ELF-1 (cell line): ENCODE results near the gene INSYN2B.
"Not testable (repeated sequence)": the region's sequence is repeated elsewhere in the genome, so short reads cannot be mapped to it uniquely, and the experiment has no call there.

Experiments
- DNase-seq: peaks from one replicate; pipeline ENCODE4 v3.0.0-alpha.2; 2016; ENCODE audit warnings: low read depth, low spot score

The INSYN2B gene

DNA sequence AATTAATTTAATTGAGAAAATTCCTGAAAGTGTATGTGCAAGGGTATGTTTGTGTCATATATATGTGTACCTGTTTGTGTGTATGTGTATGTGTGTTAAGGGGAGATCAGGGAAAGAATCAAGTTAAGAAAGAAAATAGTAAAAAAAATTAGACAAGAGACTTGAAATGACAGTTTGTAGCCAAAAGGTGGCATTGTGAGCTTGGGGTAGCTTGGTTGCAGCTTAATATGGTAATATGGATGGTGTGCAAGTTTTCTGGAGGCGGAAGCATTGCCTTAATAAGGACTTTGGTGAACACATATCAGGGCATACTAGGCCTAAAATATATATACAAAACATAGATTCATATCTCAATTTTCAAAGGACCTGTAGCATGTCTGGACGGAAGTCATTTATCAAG lies 129.9 kb downstream of the INSYN2B start:
- no peak for DNase-seq

DNA sequence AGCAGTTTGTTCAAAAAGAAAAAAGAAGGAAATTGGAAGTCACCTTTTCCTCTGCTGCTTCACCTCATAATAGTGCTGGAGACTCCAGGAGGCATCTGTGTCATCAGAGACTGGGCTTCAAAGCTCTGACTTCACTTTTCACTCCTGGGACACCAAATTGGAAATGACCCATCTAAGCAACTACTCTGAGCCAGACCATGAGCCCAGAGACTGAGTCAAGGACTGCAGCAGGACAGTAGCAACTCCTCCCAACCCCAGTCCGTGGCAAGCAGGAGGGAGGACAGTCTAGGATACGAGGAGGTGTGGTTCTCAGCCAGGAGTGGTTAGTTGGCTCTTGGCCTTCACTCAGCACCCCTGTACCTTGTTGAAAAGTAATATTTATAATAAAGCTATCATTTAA lies 131.5 kb downstream of the INSYN2B start:
- no peak for DNase-seq

DNA sequence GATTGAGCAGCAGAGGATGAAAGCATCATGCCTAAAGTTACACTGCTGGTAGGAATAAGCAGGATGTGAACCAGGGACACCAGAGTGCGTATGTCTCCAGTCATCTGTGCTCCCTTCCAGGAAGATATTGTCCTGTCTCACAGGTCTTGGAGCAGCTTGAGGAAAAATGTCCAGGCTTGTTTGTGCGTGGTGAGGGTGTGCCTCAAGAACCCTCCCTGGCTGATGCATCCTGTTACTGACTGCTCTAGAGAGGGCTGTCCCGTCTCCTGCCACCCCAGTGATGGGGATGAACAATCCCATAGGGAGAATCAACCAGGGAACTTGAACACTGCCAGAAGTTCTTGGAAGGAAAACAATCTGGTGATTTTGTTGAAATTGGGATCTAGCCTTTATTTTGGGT lies 132.0 kb downstream of the INSYN2B start:
- DNase-seq: no peak

DNA sequence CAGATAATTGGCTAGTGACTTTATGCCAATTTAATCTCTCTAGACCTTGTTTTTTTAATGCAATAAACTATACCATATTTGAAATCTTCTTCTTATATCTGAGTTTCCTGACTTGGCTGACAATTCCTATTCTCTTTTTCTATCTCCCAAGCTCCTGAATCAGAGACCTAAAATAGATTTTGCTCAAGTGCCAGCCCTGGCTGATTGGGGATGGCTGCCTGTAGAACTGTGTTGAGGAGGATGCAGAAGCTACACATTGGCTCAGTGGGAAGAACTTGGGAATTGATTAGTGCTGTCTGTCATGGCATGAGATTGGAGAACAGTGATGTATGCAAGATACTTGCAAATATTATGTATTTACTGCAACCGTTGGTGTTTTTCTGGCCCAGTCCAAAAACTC lies 132.8 kb downstream of the INSYN2B start:
- no peak for DNase-seq

DNA sequence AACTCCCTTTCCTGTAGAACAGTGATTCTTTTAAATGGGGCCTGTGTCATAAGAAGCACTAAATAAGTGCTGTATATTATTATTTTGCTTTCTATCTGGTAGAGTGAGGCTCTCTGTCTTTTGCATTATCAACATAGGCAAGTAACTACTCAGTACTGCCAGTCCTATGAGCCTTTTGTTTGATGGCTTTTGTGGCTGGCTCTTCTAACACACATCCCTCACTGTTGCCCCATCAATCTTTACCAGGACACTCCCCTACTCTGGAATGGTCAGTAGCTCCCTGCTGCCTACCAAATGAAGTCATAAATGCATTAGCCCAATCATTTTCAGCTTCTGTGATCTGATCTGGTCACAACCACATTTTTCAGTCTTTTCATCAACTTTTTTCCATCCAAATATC lies 137.6 kb downstream of the INSYN2B start:
- no peak for DNase-seq

DNA sequence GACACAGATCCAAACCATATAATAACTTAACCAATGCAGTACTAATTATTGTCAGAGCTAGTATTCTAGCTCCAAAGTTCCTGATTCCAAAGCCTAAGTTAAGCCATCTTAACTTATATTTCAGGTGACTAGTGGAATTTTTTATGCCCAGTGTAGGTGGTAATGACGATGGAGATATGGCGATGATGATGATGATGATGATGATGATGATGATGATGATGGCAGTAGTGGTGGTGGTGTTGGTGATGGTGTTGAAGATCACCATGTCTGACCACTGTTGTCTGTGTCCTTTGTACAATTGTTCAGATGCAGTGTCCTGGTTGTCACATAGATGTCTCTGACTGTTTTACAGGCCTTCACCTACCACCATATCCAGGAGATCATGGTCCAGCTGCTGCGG lies 139.9 kb downstream of the INSYN2B start:
- no peak for DNase-seq

DNA sequence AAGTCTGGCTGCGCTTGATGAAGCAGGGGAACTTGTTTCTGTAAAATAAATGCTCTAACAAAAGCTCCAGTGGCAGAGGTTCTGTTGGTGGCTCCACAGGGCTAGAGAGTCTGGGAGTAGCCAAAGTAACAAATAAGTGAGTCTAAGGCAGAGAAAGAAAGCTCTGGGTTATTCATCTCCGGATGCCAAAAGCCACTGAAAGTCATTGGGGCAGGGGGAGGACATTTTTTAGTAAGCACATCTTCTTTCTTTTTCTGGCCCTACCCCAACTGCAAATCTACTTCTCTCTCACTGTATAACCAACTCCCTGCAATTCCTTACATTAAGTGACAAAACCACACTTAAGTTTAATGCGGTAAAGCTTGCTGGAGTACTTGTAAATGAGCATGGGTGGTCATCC lies 141.6 kb downstream of the INSYN2B start:
- no peak for DNase-seq

DNA sequence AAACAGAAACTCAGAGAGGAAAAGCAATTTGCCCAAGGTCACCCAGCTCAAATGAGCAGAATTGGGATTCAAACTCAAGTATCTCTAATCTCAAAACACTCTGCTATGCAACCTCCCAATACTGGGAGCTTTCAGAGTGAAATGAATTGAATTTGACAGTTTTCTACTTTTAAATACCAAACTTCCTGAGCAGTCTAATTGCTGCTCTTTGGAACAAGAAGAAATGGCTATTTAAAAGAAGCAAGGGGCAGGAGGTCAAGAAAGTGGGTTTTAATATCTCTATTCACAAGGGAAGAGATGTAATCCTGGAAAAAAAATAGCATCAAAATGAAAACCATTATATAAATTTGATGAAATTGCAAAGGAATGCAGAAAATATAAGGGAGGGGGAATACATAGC lies 142.6 kb downstream of the INSYN2B start:
- DNase-seq: no peak

DNA sequence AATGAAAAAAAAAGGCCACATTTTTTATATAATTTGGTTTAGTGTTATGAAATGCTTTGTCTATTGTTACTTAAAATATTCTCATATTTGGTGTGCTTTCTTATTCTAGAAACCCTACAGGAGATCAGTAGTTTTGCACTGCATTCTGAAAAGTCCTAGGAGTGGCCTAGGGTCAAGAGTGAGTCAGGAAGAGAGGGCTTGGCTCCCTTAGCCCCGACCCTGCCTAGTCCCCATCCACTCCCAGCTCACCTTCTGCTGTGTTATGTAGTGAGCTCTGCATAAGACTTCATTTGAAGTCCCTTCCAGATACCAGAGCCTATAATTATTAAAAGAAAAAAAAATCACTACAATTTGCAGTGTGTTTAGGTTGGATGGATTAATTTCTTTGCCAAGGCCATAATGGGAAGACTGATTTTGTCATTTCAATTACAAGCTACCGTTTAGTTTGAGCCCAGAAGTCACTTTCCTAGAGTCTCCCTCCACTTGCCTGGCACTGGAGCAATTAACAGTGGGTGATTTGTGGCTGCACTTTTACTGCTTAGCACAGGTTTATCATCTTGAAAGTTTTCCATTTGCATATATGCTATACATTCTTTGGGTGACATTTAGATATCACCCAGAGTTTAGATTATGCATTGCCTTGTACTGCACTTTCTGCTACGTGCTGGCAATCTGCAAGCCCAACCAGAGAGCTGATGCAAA lies 143.3 kb downstream of the INSYN2B start:
- DNase-seq: no peak

DNA sequence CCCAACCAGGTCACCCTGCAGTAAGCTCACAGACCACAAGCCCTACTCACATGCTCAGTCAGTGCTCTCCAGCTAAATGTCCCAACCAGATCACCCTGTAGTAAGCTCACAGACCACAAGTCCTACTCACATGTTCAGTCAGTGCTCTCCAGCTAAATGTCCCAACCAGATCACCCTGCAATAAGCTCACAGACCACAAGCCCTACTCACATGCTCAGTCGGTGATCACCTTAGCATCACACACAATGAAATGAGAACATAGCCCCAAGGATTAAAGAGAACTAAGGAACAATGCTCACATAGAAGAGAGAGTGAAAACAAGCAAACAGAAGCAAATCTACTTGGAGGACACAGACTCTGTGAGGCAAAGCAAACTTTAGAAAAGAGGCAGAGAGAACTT lies 145.8 kb downstream of the INSYN2B start:
- peak; percentile 6 for DNase-seq

DNA sequence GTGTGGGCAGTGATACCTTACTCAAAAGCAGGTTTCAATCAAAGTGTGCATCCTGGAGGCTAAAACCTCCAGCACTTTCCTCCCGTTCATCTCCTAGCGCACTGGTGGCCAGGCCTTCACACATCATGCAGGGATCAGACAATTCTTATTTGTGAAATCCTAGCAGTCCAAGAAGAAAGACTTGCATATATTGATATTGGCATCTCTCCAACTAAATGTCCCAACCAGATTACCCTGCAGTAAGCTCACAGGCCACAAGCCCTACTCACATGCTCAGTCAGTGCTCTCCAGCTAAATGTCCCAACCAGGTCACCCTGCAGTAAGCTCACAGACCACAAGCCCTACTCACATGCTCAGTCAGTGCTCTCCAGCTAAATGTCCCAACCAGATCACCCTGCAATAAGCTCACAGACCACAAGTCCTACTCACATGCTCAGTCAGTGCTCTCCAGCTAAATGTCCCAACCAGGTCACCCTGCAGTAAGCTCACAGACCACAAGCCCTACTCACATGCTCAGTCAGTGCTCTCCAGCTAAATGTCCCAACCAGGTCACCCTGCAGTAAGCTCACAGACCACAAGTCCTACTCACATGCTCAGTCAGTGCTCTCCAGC lies 146.5 kb downstream of the INSYN2B start:
- not testable (repeated sequence) for DNase-seq

DNA sequence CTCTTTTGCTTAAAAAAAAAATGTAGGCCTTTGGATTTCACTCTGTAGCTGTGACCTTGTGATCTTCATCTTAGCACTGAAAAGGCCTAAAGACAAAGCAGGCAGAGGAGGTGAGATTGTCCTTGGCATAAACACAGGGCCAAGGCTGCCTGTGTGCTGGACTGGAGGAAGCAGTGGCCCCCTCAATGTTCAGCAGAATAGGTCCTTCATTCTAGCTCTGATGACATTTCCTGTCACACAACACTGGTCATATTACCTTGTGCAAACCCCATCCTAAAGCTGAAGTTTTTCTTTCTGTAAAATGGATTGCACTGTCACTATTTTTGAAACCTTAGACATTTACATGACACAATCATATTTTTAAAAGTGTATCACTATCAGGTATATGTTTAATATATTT lies 147.4 kb downstream of the INSYN2B start:
- no peak for DNase-seq

DNA sequence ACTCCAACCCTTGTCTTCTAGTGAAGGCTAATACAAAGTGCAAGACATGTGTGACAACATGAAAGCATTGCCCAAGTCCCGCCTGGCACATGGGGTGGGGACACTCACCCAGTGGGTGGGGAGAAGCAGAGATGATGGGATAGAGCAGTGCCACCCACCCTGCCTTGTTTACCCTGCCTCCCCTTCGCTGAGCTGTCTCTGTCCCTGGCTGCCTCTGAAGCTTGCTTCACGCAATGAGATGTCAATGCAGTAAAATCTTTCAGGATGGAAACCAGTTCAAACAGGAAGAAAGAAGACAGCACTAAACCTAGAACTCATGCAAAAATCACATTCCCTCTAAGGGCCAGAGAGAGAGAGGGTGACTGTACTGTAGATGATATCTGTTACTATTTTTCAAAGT lies 148.0 kb downstream of the INSYN2B start:
- no peak for DNase-seq

DNA sequence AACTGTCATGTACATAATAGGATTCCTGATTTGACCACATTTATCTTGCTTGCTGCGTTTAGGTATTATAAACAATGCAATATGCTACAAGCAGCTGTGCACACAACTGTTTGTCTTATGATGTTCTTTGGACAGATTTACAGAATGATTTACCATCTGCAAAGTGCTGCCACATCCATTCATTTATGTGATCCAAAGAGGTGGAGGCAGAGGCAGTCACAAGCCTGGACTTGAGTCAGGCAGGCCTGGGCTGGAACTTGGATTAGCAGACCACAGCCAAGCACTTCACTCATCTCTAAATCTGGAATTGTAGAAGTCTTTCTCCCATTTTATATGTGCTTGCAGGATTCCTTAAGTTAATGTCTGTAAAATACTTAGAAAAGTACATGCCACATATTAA lies 149.0 kb downstream of the INSYN2B start:
- DNase-seq: no peak

DNA sequence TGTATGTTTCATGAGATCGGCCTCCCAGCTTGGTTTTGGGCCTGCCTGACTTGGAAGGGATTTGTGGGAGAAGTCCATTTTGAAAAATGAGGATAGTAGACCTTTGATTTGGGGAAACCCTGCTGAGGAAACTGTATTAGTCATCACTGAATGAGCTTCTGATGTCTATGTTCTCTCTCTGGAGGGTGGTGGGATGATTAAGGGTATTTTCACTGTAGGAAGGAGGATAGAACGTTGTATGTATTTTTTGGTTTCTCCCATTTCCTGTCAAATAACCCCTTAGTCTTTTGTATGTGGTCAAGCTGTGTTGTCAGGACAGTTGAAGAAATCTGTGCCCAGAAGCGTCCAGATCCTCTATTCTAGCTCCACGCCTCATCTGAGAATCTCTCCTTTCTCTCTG lies 151.9 kb downstream of the INSYN2B start:
- no peak for DNase-seq

DNA sequence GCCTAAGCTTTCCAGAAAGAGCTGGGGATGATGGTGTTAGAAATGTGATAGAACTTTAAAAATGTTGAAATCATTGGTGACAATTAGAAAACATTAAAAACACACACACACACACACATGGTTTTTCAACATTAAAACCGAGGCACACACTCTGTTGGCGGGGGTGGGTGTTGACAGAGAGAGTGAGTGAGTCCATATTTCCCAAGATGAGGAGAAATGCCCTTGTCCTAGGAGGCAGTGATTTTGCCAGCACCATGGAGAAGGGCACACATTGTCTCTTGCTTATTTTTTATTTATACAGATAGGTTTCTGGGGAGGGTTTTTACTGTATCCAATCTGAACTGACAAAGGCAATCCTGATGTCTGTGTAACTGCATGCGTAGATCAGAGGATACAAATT lies 152.5 kb downstream of the INSYN2B start:
- no peak for DNase-seq

DNA sequence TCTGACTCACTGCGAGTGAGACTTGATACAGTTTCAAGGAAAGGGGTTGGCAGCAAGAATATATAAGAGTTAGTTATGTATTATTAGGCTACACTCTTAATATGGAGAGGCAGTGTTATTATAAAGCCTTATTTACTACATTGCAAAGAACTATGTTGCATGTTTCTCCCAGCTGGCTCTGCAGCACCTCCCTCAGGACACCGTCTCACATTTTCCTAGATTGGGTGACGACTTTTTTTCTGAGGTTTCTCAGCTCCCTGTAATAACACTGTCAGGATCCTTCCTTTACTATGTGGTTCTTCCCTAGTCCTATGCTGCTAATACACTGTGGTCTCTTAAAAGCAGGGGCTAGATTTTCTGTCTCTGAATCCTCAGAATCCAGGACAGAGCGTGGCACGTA lies 153.7 kb downstream of the INSYN2B start:
- no peak for DNase-seq

DNA sequence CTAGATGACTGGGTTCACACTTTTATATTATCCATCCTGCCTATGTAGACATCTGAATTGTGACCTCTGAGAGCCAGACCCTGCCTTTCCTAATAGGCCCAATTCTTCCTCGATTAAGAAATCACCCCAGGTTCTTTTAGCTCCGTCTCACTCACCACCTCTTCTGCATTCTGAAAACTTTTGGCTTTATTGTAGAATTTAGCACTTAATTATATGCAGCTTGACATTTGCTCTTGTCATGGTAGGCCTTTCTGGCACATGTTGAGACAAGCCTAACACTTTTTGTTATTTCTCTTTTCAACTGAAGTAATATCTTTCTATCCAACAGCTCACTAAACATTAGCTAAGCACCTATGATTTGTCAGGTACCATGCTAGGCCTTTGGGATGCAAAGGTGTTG lies 163.3 kb downstream of the INSYN2B start:
- DNase-seq: no peak

DNA sequence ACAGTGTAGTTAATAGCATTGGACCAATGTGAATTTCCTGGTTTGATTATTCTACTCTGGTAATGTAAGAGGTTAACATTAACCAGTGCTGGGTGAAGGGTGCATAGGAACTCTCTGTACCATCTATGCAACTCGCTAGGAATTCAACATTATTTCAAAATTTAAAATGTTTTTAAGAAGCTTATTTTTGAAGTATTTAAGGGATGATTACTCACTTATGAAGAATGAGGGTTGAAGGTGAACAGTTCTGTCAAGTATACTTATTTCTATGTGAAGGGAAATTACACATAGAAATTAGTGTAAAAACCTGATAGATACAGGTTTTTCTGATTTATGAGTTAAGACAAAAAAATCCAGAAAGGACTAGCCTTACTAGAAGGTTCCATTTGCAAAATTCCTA lies 165.8 kb downstream of the INSYN2B start:
- DNase-seq: no peak
